Activated CD4-positive, alpha-beta T cell treated with anti-CD3 and anti-CD28 coated beads, Interleukin-2, amount 50 U/mL, for 4 hours (primary cell): ENCODE measurements around the gene TSPAN13.
"Not testable (repeated sequence)": the region's sequence is repeated elsewhere in the genome, so short reads cannot be mapped to it uniquely, and the experiment has no call there.

ENCODE experiments used
- DNase-seq, 2 experiments: peaks; one replicate each; pipeline ENCODE4 v3.0.0-alpha.2; 2020

Gene TSPAN13

GRCh38 chr7:16741676-16742075, 11.9 kb upstream of the TSPAN13 start:
- no peak for DNase-seq

- no peak for DNase-seq
Measured at GRCh38 chr7:16742547-16742946, 11.0 kb upstream of the TSPAN13 start.

GRCh38 chr7:16743236-16743635, 10.3 kb upstream of the TSPAN13 start:
- no peak for DNase-seq

GRCh38 chr7:16744518-16745250, 8.9 kb upstream of the TSPAN13 start:
- DNase-seq = no peak

GRCh38 chr7:16745645-16746044, 7.9 kb upstream of the TSPAN13 start:
- no peak for DNase-seq

- DNase-seq = no peak
Measured at GRCh38 chr7:16747102-16747501, 6.5 kb upstream of the TSPAN13 start.

GRCh38 chr7:16753932-16754855, 639 bp downstream of the TSPAN13 start:
- no peak for DNase-seq

GRCh38 chr7:16754856-16755317, 1.3 kb downstream of the TSPAN13 start:
- no peak for DNase-seq

- DNase-seq = no peak
Measured at GRCh38 chr7:16755397-16755796, 1.8 kb downstream of the TSPAN13 start.

GRCh38 chr7:16758036-16758435, 4.5 kb downstream of the TSPAN13 start:
- no peak for DNase-seq

GRCh38 chr7:16758631-16759611, 5.4 kb downstream of the TSPAN13 start:
- DNase-seq = no peak

GRCh38 chr7:16759840-16760239, 6.3 kb downstream of the TSPAN13 start:
- DNase-seq = no peak

GRCh38 chr7:16762177-16762576, 8.6 kb downstream of the TSPAN13 start:
- no peak for DNase-seq

GRCh38 chr7:16764942-16765341, 11.4 kb downstream of the TSPAN13 start:
- DNase-seq = no peak

GRCh38 chr7:16765436-16765859, 11.9 kb downstream of the TSPAN13 start:
- DNase-seq = no peak

- DNase-seq = not testable (repeated sequence)
Measured at GRCh38 chr7:16769994-16770393, 16.4 kb downstream of the TSPAN13 start.

GRCh38 chr7:16770657-16771329, 17.2 kb downstream of the TSPAN13 start:
- DNase-seq = no peak

- no peak for DNase-seq
Measured at GRCh38 chr7:16773326-16773725, 19.8 kb downstream of the TSPAN13 start.

GRCh38 chr7:16773884-16774283, 20.3 kb downstream of the TSPAN13 start:
- DNase-seq = no peak

GRCh38 chr7:16774294-16774693, 20.7 kb downstream of the TSPAN13 start:
- no peak for DNase-seq

- no peak for DNase-seq
Measured at GRCh38 chr7:16774986-16775385, 21.4 kb downstream of the TSPAN13 start.

GRCh38 chr7:16776053-16776452, 22.5 kb downstream of the TSPAN13 start:
- DNase-seq = no peak
